OCI-LY7 (cell line): ENCODE data around the gene PEBP1. TPM values are rescaled to one million over a fixed set of nuclear protein-coding genes. Genes with fewer than 3 reads are reported as not detected.

Source experiments
- BruUV-seq: library from RNA; stranded (reverse); fragments of 400-500 nt; replicated peaks from 2 replicates; lab custom pipeline; 2021; lab: Mats Ljungman, UMichigan
- CTCF ChIA-PET: fragments of 300-600 bp; sonication (Branson Sonifier 250); formaldehyde crosslinking; loops from one replicate; lab custom pipeline; 2022; ENCODE audit warnings: antibody characterized with exemption; ENCODE audit not compliant: unreplicated experiment; lab: Charles Lee
- POLR2A ChIA-PET: fragments of 300-600 bp; sonication (Branson Sonifier 250); formaldehyde crosslinking; loops from one replicate; lab custom pipeline; 2022; ENCODE audit warnings: antibody characterized with exemption; lab: Charles Lee
- DNase-seq: peaks from one replicate; pipeline ENCODE4 v3.0.0-alpha.2; 2015; ENCODE audit warnings: low spot score
- H2AFZ ChIP-seq: fragments of 200-600 bp; sonication (generic), shearing (Covaris generic); 2 replicates; pipeline ENCODE4 v1.6.1; 2014; ENCODE audit warnings: mild to moderate bottlenecking, antibody characterized with exemption, low read length, moderate library complexity
- H3K27ac ChIP-seq: fragments of 200-600 bp; sonication (generic); 2 replicates; pipeline ENCODE4 v1.5.1; 2014; ENCODE audit warnings: mixed run types, low read depth, mild to moderate bottlenecking, moderate library complexity, low read length, inconsistent platforms; ENCODE audit not compliant: poor library complexity, severe bottlenecking
- H3K36me3 ChIP-seq: fragments of 200-600 bp; sonication (generic); 2 replicates; pipeline ENCODE4 v1.6.1; 2014; ENCODE audit warnings: mild to moderate bottlenecking, antibody characterized with exemption, low read length, moderate library complexity, mixed read lengths; ENCODE audit not compliant: insufficient read depth
- H3K4me1 ChIP-seq: fragments of 200-600 bp; sonication (generic); 2 replicates; pipeline ENCODE4 v1.5.1; 2014; ENCODE audit warnings: mild to moderate bottlenecking, low read length; ENCODE audit not compliant: insufficient read depth, poor library complexity, severe bottlenecking
- H3K4me2 ChIP-seq: fragments of 200-600 bp; sonication (generic); 2 replicates; pipeline ENCODE4 v1.6.1; 2014; ENCODE audit warnings: mild to moderate bottlenecking, low read length
- H3K4me3 ChIP-seq: fragments of 200-600 bp; sonication (generic); 2 replicates; pipeline ENCODE4 v1.5.1; 2014; ENCODE audit warnings: mild to moderate bottlenecking, low read depth, low read length; ENCODE audit not compliant: poor library complexity, severe bottlenecking
- H3K79me2 ChIP-seq: fragments of 200-600 bp; sonication (generic); 2 replicates; pipeline ENCODE4 v1.6.1; 2016; ENCODE audit warnings: low read depth, mild to moderate bottlenecking, low read length, moderate library complexity, mixed read lengths; ENCODE audit not compliant: insufficient read depth
- H3K9me2 ChIP-seq: fragments of 200-600 bp; sonication (generic); 2 replicates; pipeline ENCODE4 v1.6.1; 2016; ENCODE audit warnings: mild to moderate bottlenecking, low read length, mixed read lengths; ENCODE audit not compliant: insufficient read depth
- H3K9me3 ChIP-seq: fragments of 200-600 bp; sonication (generic); 2 replicates; pipeline ENCODE4 v1.6.1; 2014; ENCODE audit warnings: mild to moderate bottlenecking, mixed run types, low read length, mixed read lengths
- H4K20me1 ChIP-seq: fragments of 200-600 bp; sonication (generic); 2 replicates; pipeline ENCODE4 v1.6.1; 2014; ENCODE audit warnings: mild to moderate bottlenecking, antibody characterized with exemption, low read length, moderate library complexity, mixed read lengths; ENCODE audit not compliant: insufficient read depth
- EZH2phosphoT487 ChIP-seq: fragments of 200-600 bp; sonication (generic); IDR thresholded peaks from 2 replicates; pipeline ENCODE4 v1.6.1; 2018; ENCODE audit warnings: low read depth, borderline replicate concordance, mild to moderate bottlenecking, mixed run types, antibody characterized with exemption, low read length, moderate library complexity, mixed read lengths
- intact Hi-C: fragments of 100-400 bp; cut with micrococcal nuclease; formaldehyde crosslinking; loops from one replicate; pipeline ENCODE4 v1.10.0; 2022; ENCODE audit not compliant: unreplicated experiment
- total RNA-seq, 2 experiments: library from RNA; depleted of rRNA in 1 of 2; stranded (reverse); fragments of >200 nt in 1 of 2; shearing (Covaris generic) in 1 of 2; gene quantifications; 2 replicates each; pipeline ENCODE4 v1.2.3, GENCODE V29; 2014 to 2022
- TF ChIP-seq, protein P1 (sequence below): fragments of 200-600 bp; sonication (generic); conservative IDR thresholded peaks from 2 replicates; pipeline ENCODE4 v1.5.1; 2014; ENCODE audit warnings: mild to moderate bottlenecking, antibody characterized with exemption, low read length, moderate library complexity, mixed read lengths

PEBP1 gene
- total RNA-seq, 2 experiments from 2014 or later, result 128 to 154 TPM

- Histone ChIP-seq H3K4me2 (no peak overlapping the region), H3K4me1 (no peaks in the 10 kb centered on the region), H3K27ac (no peak overlapping the region), H3K36me3 (peaks cover 48% of the 10 kb centered on the region), H2AFZ (no peak overlapping the region), H3K79me2 (no peaks in the 10 kb centered on the region), H3K4me3 (no peak overlapping the region), H3K9me3 (no peaks in the 10 kb centered on the region), H3K9me2 (no peaks in the 10 kb centered on the region), H4K20me1 (no peaks in the 10 kb centered on the region)
- BruUV-seq, result no TSS peak
- intact Hi-C loops, result no loop called here
- no peak for DNase-seq
- POLR2A ChIA-PET, result interaction anchor here (0.8 kb wide), 1 partner anchor 45 kb away, joined by 5 read pairs; no protein-coding TSS in a partner anchor
- CTCF ChIA-PET, result no interaction called here
- TF ChIP-seq EZH2phosphoT487, result no peak
- TF ChIP-seq, protein P1, sequence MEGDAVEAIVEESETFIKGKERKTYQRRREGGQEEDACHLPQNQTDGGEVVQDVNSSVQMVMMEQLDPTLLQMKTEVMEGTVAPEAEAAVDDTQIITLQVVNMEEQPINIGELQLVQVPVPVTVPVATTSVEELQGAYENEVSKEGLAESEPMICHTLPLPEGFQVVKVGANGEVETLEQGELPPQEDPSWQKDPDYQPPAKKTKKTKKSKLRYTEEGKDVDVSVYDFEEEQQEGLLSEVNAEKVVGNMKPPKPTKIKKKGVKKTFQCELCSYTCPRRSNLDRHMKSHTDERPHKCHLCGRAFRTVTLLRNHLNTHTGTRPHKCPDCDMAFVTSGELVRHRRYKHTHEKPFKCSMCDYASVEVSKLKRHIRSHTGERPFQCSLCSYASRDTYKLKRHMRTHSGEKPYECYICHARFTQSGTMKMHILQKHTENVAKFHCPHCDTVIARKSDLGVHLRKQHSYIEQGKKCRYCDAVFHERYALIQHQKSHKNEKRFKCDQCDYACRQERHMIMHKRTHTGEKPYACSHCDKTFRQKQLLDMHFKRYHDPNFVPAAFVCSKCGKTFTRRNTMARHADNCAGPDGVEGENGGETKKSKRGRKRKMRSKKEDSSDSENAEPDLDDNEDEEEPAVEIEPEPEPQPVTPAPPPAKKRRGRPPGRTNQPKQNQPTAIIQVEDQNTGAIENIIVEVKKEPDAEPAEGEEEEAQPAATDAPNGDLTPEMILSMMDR, result no peak
These were observed 57.6 kb downstream of the PEBP1 start for GRCh38 chr12:118193477-118193876.

DNA sequence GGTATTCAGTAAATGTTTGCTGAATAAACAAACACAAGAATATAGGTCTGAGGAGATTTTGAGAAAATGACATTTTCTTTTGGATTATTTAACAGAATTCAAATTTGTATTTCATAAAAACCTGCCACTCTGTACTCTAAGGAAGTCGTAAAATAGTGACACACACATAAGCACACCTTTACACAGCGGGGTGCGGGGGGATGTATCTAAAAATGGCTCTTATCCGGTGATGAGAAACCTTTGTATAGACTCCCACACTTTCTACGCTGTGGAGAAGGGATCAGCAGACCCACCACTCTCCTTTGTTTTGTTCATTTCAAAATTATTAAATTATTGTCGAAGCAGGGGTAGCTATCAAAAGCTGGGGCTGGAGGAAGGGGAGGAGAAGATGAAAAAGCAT, 58.0 kb downstream of the PEBP1 start:
- no peaks in the 10 kb centered on the region for H4K20me1 ChIP-seq
- ChIA-PET CTCF (no interaction called here), POLR2A (no interaction called here)
- BruUV-seq, result no TSS peak
- peaks cover 49% of the 10 kb centered on the region for H3K36me3 ChIP-seq
- H3K4me1 ChIP-seq, result no peaks in the 10 kb centered on the region
- DNase-seq, result no peak
- no peak overlapping the region for H3K4me2 ChIP-seq
- no peak overlapping the region for H2AFZ ChIP-seq
- H3K9me2 ChIP-seq, result no peaks in the 10 kb centered on the region
- intact Hi-C loops, result no loop called here
- H3K9me3 ChIP-seq, result no peaks in the 10 kb centered on the region
- H3K4me3 ChIP-seq, result no peak overlapping the region
- H3K79me2 ChIP-seq, result no peaks in the 10 kb centered on the region
- no peak overlapping the region for H3K27ac ChIP-seq
- no peak for TF ChIP-seq EZH2phosphoT487
- TF ChIP-seq, protein P1, result no peak

Other genes with a start within 250 kb of the PEBP1 start
- gene KSR2, start 167.1 kb upstream of the PEBP1 start, total RNA-seq (2014; rRNA removed; shearing (Covaris generic)), result 0.03 TPM in 2 replicates
- 0.09 and 0.15 TPM in 2 replicates for gene KSR2, start 167.1 kb upstream of the PEBP1 start, total RNA-seq (2022)
- 91.4 and 121 TPM in 2 replicates for gene RFC5, start 119.4 kb upstream of the PEBP1 start, total RNA-seq (2014; rRNA removed; shearing (Covaris generic))
- gene RFC5, start 119.4 kb upstream of the PEBP1 start, total RNA-seq (2022), result 67.0 and 68.3 TPM in 2 replicates
- gene WSB2, start 74.9 kb upstream of the PEBP1 start, total RNA-seq (2014; rRNA removed; shearing (Covaris generic)), result 34.4 and 36.0 TPM in 2 replicates
- gene WSB2, start 74.9 kb upstream of the PEBP1 start, total RNA-seq (2022), result 31.9 and 32.1 TPM in 2 replicates
- 5.0 and 9.2 TPM in 2 replicates for gene VSIG10, start 32.1 kb upstream of the PEBP1 start, total RNA-seq (2014; rRNA removed; shearing (Covaris generic))
- 9.8 and 12.2 TPM in 2 replicates for gene VSIG10, start 32.1 kb upstream of the PEBP1 start, total RNA-seq (2022)
- gene TAOK3, start 236.8 kb downstream of the PEBP1 start, total RNA-seq (2014; rRNA removed; shearing (Covaris generic)), result 30.7 and 48.4 TPM in 2 replicates
- gene TAOK3, start 236.8 kb downstream of the PEBP1 start, total RNA-seq (2022), result 56.0 and 56.9 TPM in 2 replicates
- gene SUDS3, start 240.4 kb downstream of the PEBP1 start, total RNA-seq (2014; rRNA removed; shearing (Covaris generic)), result 33.8 and 34.4 TPM in 2 replicates
- 39.1 and 45.2 TPM in 2 replicates for gene SUDS3, start 240.4 kb downstream of the PEBP1 start, total RNA-seq (2022)